ENCODE results near the gene DDI2.
"Not testable (repeated sequence)": the region's sequence is repeated elsewhere in the genome, so short reads cannot be mapped to it uniquely, and the experiment has no call there.

Gene DDI2

DNA sequence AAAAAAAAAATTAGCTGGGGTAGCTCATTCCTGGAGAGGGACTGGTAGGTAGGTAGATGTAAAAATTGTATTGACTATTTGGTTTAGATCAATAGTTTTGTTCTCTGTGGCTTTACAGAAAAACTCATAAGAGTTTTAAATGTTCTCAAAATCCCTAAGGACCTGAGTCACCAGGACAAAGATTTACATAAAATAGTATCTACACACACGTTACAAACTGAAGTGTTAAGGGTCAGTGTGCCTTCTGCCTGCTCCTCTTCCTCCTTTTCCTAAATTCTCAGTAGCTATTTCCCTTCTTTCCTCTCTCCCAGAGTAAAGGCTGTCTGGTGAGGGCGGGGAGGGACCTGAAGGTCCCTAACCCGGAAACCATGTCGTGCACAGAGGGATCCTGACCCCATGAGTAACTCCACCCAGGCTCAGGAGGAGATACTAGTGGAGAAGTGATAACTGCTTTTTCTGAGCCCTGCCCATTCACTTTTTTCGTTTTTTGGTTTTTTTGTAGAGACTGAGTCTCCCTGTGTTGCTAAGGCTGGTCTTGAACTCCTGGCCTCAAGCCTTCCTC, 74.9 kb downstream of the DDI2 start:
- TF ChIP-seq FOXP2 (optimal IDR thresholded peaks at IDR 0.05; ENCODE audit: control extremely low read depth, extremely low read length, insufficient read depth), result no peak
- TF ChIP-seq POLR2AphosphoS5 (IDR thresholded peaks at IDR 0.05; ENCODE audit: borderline replicate concordance, low read depth, low read length), result no peak
- H3K36me3 ChIP-seq (ENCODE audit: insufficient read depth, low read length), result 0 out of 2 replicates have a peak, but pooled peaks cover 3% of the 10 kb centered on the region
- DNase-seq (ENCODE audit: low read depth, low spot score), result no peak
- H3K4me3 ChIP-seq, result no peak overlapping the region
- no peak overlapping the region for H3K27ac ChIP-seq
- H3K9ac ChIP-seq (ENCODE audit: insufficient read length), result no peak overlapping the region
- H3K9me3 ChIP-seq (ENCODE audit: low read depth, low read length), result no peaks in the 10 kb centered on the region

DNA sequence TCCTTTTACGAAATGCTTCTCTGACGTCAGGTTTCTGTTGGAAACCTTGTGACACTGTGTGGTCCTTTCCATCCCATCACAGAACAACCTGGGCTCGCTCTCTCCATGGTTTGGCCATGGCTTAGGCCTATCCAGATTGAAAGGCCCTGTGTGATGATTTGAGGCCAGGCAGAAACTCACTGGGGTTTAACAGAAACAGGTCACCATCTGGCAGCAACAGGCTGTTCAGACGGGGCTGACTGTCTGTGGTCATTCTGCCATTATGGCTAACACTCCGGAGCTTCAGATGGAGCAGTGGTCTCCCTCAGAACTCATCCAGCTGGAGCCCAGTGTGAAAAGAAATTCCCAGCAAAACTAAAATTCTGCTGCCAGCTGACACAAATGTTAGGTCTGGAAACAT, 76.1 kb downstream of the DDI2 start:
- H3K27ac ChIP-seq, result no peak overlapping the region
- H3K9me3 ChIP-seq (ENCODE audit: low read depth, low read length), result no peaks in the 10 kb centered on the region
- TF ChIP-seq POLR2AphosphoS5 (IDR thresholded peaks at IDR 0.05; ENCODE audit: borderline replicate concordance, low read depth, low read length) (no peak), FOXP2 (optimal IDR thresholded peaks at IDR 0.05; ENCODE audit: control extremely low read depth, extremely low read length, insufficient read depth) (no peak), EZH2 (IDR thresholded peaks at IDR 0.05) (no peak)
- H3K36me3 ChIP-seq (ENCODE audit: insufficient read depth, low read length), result 0 out of 2 replicates have a peak, but pooled peaks cover 3% of the 10 kb centered on the region
- H3K4me3 ChIP-seq, result no peak overlapping the region
- DNase-seq (ENCODE audit: low read depth, low spot score), result no peak
- H3K9ac ChIP-seq (ENCODE audit: insufficient read length), result no peak overlapping the region

DNA sequence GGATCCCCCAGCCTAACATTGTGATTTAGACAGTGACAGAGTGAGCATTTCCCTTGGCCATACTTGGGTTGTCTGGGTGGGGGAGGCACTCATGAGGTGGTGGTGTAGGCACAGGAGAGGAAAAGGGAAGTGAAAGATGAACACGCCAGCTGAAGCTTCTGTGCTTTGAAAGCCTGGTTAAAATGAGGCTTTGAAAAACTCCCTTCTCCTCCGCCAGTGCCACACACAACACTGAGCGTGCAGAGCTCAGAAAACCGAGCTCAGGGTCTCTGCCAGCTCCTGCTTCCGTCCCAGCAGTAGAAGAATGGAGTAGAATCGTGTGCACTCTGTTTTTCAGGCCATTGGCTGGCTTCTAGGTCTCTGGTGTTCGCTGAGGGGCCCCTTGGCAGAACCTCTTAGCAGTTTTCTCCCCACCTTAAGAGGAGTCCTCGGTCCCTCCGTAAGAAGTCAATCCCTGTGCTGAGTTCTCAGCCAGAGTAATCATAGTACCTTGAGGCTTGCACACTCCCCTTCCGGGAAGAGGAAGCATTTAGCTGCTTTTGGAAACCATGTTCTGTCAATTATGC, 79.8 kb downstream of the DDI2 start:
- Histone ChIP-seq H3K9ac (ENCODE audit: insufficient read length) (no peak overlapping the region), H3K4me3 (no peak overlapping the region), H3K9me3 (ENCODE audit: low read depth, low read length) (no peaks in the 10 kb centered on the region), H3K27ac (peak overlapping the region; percentile 25; the same call in 1 of the 2 replicates), H3K36me3 (ENCODE audit: insufficient read depth, low read length) (0 out of 2 replicates have a peak, but pooled peaks cover 3% of the 10 kb centered on the region)
- no peak for DNase-seq (ENCODE audit: low read depth, low spot score)
- no peak for TF ChIP-seq FOXP2 (optimal IDR thresholded peaks at IDR 0.05; ENCODE audit: control extremely low read depth, extremely low read length, insufficient read depth)
- TF ChIP-seq EZH2 (IDR thresholded peaks at IDR 0.05), result no peak
- TF ChIP-seq POLR2AphosphoS5 (IDR thresholded peaks at IDR 0.05; ENCODE audit: borderline replicate concordance, low read depth, low read length), result no peak

DNA sequence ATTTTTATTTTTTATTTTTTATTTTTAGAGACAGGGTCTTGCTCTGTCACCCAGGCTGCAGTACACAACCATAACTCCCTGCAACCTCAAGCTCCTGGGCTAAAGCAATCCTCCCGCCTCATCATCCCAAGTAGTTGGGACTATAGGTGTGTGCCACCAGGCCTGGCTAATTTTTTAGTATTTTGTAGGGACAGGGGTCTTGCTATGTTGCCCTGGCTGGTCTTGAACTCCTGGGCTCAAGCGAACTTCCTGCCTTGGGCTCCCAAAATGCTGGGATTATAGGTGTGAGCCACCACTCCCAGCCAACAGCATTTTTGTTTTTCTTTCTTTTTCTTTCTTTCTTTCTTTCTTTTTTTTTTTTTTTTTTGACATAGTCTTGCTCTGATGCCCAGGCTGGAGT, 80.9 kb downstream of the DDI2 start:
- Histone ChIP-seq H3K9ac (ENCODE audit: insufficient read length) (no peak overlapping the region), H3K9me3 (ENCODE audit: low read depth, low read length) (no peaks in the 10 kb centered on the region), H3K4me3 (no peak overlapping the region), H3K36me3 (ENCODE audit: insufficient read depth, low read length) (0 out of 2 replicates have a peak, but pooled peaks cover 3% of the 10 kb centered on the region), H3K27ac (no peak overlapping the region)
- no peak for DNase-seq (ENCODE audit: low read depth, low spot score)
- TF ChIP-seq POLR2AphosphoS5 (IDR thresholded peaks at IDR 0.05; ENCODE audit: borderline replicate concordance, low read depth, low read length) (no peak), EZH2 (IDR thresholded peaks at IDR 0.05) (no peak), FOXP2 (optimal IDR thresholded peaks at IDR 0.05; ENCODE audit: control extremely low read depth, extremely low read length, insufficient read depth) (no peak)

DNA sequence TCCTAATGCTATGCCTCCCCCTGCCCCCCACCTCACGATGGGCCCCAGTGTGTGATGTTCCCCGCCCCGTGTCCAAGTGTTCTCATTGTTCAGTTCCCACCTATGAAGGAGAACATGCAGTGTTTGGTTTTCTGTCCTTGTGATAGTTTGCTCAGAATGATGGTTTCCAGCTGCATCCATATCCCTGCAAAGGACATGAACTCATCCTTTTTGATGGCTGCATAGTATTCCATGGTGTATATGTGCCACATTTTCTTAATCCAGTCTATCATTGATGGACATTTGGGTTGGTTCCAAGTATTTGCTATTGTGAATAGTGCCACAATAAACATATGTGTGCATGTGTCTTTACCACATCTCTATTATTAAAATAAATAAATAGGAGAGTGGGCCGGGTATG, 82.1 kb downstream of the DDI2 start:
- not testable (repeated sequence) for H3K36me3 ChIP-seq (ENCODE audit: insufficient read depth, low read length); DNase-seq (ENCODE audit: low read depth, low spot score); H3K9ac ChIP-seq (ENCODE audit: insufficient read length); H3K27ac ChIP-seq; H3K4me3 ChIP-seq; H3K9me3 ChIP-seq (ENCODE audit: low read depth, low read length)

DNA sequence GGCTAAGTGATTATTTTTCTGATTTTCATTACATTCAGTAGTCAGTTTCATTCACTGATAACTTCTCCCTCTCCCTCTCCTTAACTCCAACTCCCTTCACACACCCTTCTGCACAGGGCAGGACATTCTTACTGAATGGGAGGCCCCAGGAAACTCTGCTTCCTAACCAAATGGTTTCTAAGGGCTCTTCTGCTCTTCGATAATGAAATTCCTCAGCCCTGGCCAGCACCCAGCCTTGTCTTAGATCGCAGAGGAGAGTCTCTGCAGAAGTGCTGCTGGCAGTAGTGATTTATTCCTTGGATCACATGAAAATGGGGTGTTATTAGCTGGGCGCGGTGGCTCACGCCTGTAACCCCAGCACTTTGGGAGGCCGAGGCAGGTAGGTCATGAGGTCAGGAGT, 83.2 kb downstream of the DDI2 start:
- TF ChIP-seq FOXP2 (optimal IDR thresholded peaks at IDR 0.05; ENCODE audit: control extremely low read depth, extremely low read length, insufficient read depth) (no peak), POLR2AphosphoS5 (IDR thresholded peaks at IDR 0.05; ENCODE audit: borderline replicate concordance, low read depth, low read length) (no peak), EZH2 (IDR thresholded peaks at IDR 0.05) (no peak)
- H3K9ac ChIP-seq (ENCODE audit: insufficient read length), result no peak overlapping the region

DNA sequence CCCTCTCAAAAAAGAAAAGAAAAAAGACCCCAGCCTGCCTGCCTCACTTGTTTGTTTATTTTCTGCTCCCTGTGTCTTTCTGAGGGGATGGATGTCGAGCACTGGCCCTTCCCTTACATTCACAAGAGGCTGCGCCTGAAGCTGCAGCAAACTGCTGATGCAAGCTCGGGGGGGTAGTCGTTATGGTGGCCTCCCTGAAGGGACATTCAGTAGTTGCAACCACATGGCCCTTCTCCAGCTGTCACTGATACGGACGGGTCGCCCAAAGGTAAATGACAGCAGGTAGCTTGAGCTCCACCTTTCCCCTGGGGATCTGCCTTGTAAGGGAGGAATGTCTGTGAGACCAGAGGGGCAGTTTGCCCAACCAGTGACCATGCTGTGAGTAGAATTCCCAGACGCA, 84.5 kb downstream of the DDI2 start:
- Histone ChIP-seq H3K9me3 (ENCODE audit: low read depth, low read length) (no peaks in the 10 kb centered on the region), H3K9ac (ENCODE audit: insufficient read length) (no peak overlapping the region), H3K27ac (no peak overlapping the region), H3K4me3 (no peak overlapping the region), H3K36me3 (ENCODE audit: insufficient read depth, low read length) (0 out of 2 replicates have a peak, but pooled peaks cover 1% of the 10 kb centered on the region)
- DNase-seq (ENCODE audit: low read depth, low spot score), result no peak
- TF ChIP-seq FOXP2 (optimal IDR thresholded peaks at IDR 0.05; ENCODE audit: control extremely low read depth, extremely low read length, insufficient read depth), result no peak
- no peak for TF ChIP-seq EZH2 (IDR thresholded peaks at IDR 0.05)
- TF ChIP-seq POLR2AphosphoS5 (IDR thresholded peaks at IDR 0.05; ENCODE audit: borderline replicate concordance, low read depth, low read length), result no peak

More for the DNA sequence above, 83.2 kb downstream of the DDI2 start:
- DNase-seq (ENCODE audit: low read depth, low spot score), result no peak
- 0 out of 2 replicates have a peak, but pooled peaks cover 3% of the 10 kb centered on the region for H3K36me3 ChIP-seq (ENCODE audit: insufficient read depth, low read length)
- no peak overlapping the region for H3K4me3 ChIP-seq
- H3K9me3 ChIP-seq (ENCODE audit: low read depth, low read length), result no peaks in the 10 kb centered on the region
- no peak overlapping the region for H3K27ac ChIP-seq

DNA sequence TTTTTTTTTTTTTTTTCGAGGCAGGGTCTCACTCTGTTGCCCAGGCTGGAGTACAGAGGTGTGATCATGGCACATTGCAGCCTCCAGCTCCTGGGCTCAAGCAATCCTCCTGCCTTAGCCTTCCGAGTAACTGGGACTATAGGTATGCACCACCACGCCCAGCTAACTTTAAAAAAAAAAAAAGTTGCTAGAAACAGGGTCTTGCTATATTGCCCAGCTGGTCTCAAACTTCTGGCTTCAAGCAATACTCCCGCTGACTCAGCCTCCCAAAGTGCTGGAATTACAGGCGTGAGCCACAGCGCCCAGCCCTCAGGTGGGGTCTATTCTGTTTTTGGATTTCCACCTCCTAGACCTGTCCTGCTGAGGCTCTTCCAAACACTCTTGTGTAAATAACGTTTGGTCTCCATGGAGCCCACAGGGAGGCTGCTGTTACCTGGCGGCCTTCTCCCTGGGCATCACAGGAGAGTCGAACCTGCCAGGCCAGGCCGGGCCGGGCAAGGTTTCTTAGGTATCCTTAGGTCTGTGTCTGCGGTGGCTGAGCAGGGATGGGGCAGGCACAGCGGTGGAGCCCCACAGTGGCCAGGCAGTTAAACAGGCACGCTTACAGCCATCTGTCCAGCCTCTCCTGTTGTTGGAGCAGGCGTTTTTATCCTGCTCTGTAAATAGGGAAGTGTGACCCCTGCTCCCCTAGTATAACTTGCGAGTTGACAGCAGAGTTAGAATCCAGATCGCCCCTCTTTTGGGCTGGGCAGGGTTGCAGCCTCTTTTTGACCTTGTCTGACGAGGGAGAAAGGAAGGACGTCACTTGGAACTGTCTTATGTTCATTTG, 85.7 kb downstream of the DDI2 start:
- no peaks in the 10 kb centered on the region for H3K36me3 ChIP-seq (ENCODE audit: insufficient read depth, low read length)
- no peak for DNase-seq (ENCODE audit: low read depth, low spot score)
- peak overlapping the region; percentile 79 for H3K27ac ChIP-seq
- TF ChIP-seq POLR2AphosphoS5 (IDR thresholded peaks at IDR 0.05; ENCODE audit: borderline replicate concordance, low read depth, low read length) (no peak), EZH2 (IDR thresholded peaks at IDR 0.05) (no peak), FOXP2 (optimal IDR thresholded peaks at IDR 0.05; ENCODE audit: control extremely low read depth, extremely low read length, insufficient read depth) (no peak)
- H3K9ac ChIP-seq (ENCODE audit: insufficient read length), result peak overlapping the region; percentile 48
- H3K4me3 ChIP-seq, result peak overlapping the region; percentile 27
- no peaks in the 10 kb centered on the region for H3K9me3 ChIP-seq (ENCODE audit: low read depth, low read length)

All from SK-N-MC (cell line).